Measurements from ENCODE around the gene GTF2A2. TPM values are rescaled to one million over a fixed set of nuclear protein-coding genes. Genes with fewer than 3 reads are reported as not detected.
"Not testable (repeated sequence)": the region's sequence is repeated elsewhere in the genome, so short reads cannot be mapped to it uniquely, and the experiment has no call there.

Gene GTF2A2, protein sequence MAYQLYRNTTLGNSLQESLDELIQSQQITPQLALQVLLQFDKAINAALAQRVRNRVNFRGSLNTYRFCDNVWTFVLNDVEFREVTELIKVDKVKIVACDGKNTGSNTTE
- polyA plus RNA-seq (2014; cell fraction: cytosol; rRNA removed): 237 and 267 TPM in 2 replicates
- polyA plus RNA-seq (2014; cell fraction: nucleus; rRNA removed): 151 and 153 TPM in 2 replicates

- DNase-seq (ENCODE audit: low spot score): peak; percentile 93
Measured at GRCh38 chr15:59656897-59657634, at the start of gene GTF2A2. Gene GTF2A2, minus strand, starts transcription at chr15:59657515. Its CDS starts 5,238 bp downstream, at chr15:59652277.

DNA sequence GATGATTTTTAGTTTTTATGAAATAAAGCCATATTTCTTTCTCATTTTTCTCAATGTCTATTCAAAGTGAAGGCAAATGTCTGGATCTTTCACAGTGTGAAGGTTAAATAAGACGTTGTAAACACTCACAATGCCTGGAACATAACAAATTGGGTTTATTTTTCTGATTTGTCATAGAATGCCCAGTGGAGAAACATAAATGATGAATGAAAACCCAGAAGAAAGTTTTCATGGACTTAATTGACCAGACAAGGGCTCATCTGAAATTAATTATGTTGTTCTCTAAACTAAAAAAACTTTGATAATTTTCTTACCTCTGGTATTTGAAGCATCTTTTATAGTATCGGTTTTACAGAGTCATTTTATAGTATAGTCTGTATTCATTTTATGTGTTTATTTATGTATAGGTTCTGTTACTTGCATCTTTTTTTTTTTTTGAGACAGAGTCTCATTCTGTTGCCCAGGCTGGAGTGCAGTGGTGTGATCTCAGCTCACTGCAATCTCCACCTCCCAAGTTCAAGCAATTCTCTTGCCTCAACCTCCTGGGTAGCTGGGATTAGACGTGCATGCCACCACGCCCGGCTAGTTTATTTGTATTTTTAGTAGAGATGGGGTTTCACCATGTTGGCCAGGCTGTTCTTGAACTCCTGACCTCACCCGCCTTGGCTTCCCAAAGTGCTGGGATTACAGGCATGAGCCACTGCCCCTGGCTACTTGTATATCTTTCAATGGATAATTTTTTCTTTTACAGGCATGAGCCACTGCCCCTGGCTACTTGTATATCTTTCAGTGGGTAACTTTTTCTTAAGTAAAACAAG lies 46.9 kb upstream of the GTF2A2 start:
- DNase-seq (ENCODE audit: low spot score): no peak

- DNase-seq (ENCODE audit: low spot score): no peak
Measured at GRCh38 chr15:59702351-59702750, 45.0 kb upstream of the GTF2A2 start.

DNA sequence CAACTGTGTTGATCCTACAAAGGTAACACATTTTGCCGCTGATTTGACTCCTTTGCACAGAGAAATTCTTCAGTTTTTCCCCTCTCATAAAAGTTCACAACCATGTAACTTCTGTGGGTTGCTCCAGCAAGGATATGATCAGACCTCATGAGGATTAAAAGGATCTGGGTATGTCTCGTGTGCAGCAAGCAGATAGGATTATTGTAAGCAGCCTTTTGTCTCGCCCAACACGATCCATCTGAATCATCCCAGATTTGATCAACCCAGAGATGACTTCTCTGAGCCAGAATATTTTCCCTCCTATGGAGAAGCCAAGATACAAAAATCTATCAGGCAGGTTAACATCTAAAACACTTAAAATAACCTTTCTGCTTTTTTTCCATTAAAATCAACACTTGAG lies 44.6 kb upstream of the GTF2A2 start:
- DNase-seq (ENCODE audit: low spot score): no peak

DNA sequence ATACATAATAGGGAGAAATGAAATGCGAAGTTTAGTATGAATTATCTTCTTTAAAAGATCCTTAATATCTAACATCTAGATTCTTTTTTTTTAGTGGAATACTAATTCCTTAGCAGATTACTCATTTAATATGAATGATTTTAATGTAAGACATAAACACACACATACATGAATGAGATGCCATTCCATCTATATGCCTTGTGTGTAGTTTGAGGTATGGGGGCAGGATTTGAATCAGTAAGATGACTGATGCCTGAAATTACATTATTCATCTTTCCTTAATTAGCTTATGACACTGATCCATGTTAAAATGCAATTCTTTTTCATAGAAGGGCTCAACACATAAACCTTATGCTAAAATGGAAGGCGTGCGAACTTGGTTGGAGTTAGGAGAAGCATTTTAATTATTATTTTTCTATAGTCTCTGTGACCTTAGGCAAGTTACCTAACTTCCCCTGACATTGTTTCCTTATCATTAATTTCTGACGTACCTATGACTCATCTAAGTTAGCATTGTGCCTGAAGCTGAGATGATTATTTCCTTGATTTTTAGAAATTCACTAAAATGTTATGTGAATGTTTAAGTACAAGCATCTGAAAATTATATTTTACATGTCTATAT lies 42.6 kb upstream of the GTF2A2 start:
- no peak for DNase-seq (ENCODE audit: low spot score)

- DNase-seq (ENCODE audit: low spot score): not testable (repeated sequence)
Measured at GRCh38 chr15:59698065-59698464, 40.8 kb upstream of the GTF2A2 start.

GRCh38 chr15:59696332-59696731 lies 39.0 kb upstream of the GTF2A2 start:
- no peak for DNase-seq (ENCODE audit: low spot score)

DNA sequence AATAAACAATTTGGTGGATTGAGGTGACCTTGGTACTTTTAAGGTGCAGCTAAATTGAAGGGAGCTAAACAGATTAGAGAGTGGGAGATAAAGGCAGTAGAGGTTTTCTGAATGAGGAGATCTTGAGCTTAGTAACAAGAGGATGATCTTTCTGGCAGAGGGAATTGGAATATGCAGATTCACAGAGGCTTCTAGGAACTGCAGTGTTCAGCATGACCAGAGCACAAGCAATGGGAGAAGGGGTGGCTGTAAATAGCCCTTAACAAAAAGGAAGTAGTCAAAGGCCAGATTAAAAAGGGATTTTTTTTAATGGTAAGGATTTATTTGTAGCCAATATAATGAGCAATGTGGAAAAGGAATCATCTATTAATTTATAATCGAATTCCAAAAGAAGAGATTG lies 37.5 kb upstream of the GTF2A2 start:
- no peak for DNase-seq (ENCODE audit: low spot score)

- DNase-seq (ENCODE audit: low spot score): peak; percentile 38
Measured at GRCh38 chr15:59691194-59691805, 34.0 kb upstream of the GTF2A2 start.

GRCh38 chr15:59689626-59690236 lies 32.4 kb upstream of the GTF2A2 start:
- DNase-seq (ENCODE audit: low spot score): peak; percentile 51

GRCh38 chr15:59688782-59689625 lies 31.7 kb upstream of the GTF2A2 start, which contains the start of gene BNIP2:
Gene BNIP2, minus strand, starts transcription at chr15:59689320. Its CDS starts 6,863 bp downstream, at chr15:59682457.
- peak; percentile 95 for DNase-seq (ENCODE audit: low spot score)

DNA sequence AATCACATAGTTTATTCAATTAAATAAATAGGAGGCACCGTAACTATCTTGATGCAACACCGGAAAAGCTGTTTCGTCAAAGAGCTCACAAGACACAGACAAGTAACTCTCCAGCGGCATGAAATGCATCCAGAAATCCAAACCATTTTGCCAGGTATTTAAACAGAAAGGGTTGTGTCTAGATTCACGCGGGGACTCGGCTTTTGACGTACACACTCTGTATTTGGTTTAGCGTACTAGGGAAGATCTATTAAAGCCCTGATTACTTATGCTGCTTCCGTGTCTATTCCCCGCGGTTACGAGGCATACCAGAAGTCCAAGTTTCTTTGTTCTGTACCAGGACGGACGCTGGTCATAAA lies 31.1 kb upstream of the GTF2A2 start:
- peak; percentile 25 for DNase-seq (ENCODE audit: low spot score)

GRCh38 chr15:59687836-59688235 lies 30.5 kb upstream of the GTF2A2 start:
- DNase-seq (ENCODE audit: low spot score): no peak

- DNase-seq (ENCODE audit: low spot score): no peak
Measured at GRCh38 chr15:59686389-59686788, 29.1 kb upstream of the GTF2A2 start.

GRCh38 chr15:59685737-59686297 lies 28.5 kb upstream of the GTF2A2 start:
- no peak for DNase-seq (ENCODE audit: low spot score)

DNA sequence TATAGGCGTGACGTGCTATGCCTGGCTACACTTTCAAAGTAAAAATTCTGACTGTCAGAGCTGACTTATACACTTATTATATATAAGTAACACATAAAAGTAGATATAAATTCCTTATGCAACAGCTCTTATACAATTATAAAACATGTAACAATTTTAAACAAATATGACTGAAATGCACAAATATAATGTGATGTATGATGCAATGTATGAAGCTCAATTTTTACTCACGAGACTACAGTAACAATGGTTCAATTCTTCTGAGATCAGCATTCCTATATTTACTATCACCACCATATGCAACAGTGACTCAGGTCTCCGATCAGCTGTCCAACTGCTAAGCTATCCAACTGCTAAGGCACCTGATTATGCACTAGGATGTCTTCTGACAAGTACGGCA lies 23.6 kb upstream of the GTF2A2 start:
- no peak for DNase-seq (ENCODE audit: low spot score)

- no peak for DNase-seq (ENCODE audit: low spot score)
Measured at GRCh38 chr15:59680346-59680745, 23.0 kb upstream of the GTF2A2 start.

GRCh38 chr15:59678620-59679019 lies 21.3 kb upstream of the GTF2A2 start:
- DNase-seq (ENCODE audit: low spot score): no peak

GRCh38 chr15:59678172-59678571 lies 20.9 kb upstream of the GTF2A2 start:
- no peak for DNase-seq (ENCODE audit: low spot score)

GRCh38 chr15:59676565-59676964 lies 19.2 kb upstream of the GTF2A2 start:
- no peak for DNase-seq (ENCODE audit: low spot score)

Data from SK-N-DZ (cell line).